CD4-positive, alpha-beta T cell treated with Interleukin-4 for 4 hours (primary cell): ENCODE measurements around the gene CD4.
"Not testable (repeated sequence)": the region's sequence is repeated elsewhere in the genome, so short reads cannot be mapped to it uniquely, and the experiment has no call there.

Experiments
- DNase-seq: peaks from one replicate; pipeline ENCODE4 v3.0.0-alpha.2; 2020

CD4 gene

GRCh38 chr12:6849976-6850560 is 60.7 kb downstream of the CD4 start:
- no peak for DNase-seq

- DNase-seq: no peak
Measured at GRCh38 chr12:6850796-6851152, 61.4 kb downstream of the CD4 start.

GRCh38 chr12:6851153-6851920 is 62.0 kb downstream of the CD4 start, which contains the start of gene CDCA3:
TSS of gene CDCA3 (minus strand) at chr12:6851286. CDS start at chr12:6850952, 334 bp downstream.
- DNase-seq: peak; percentile 97

- peak; percentile 99 for DNase-seq
Measured at GRCh38 chr12:6851921-6852650, 62.8 kb downstream of the CD4 start, which contains the start of gene USP5. TSS of gene USP5 (plus strand) at chr12:6852150. CDS start at chr12:6852180, 30 bp downstream.

- peak; percentile 73 for DNase-seq
Measured at GRCh38 chr12:6852651-6853354, 63.5 kb downstream of the CD4 start.

GRCh38 chr12:6853626-6854025 is 64.3 kb downstream of the CD4 start:
- DNase-seq: no peak

- no peak for DNase-seq
Measured at GRCh38 chr12:6854036-6854435, 64.7 kb downstream of the CD4 start.

GRCh38 chr12:6855322-6855721 is 66.0 kb downstream of the CD4 start:
- no peak for DNase-seq

GRCh38 chr12:6858799-6859198 is 69.5 kb downstream of the CD4 start:
- no peak for DNase-seq

GRCh38 chr12:6860116-6860515 is 70.8 kb downstream of the CD4 start:
- DNase-seq: no peak

- no peak for DNase-seq
Measured at GRCh38 chr12:6860942-6861341, 71.6 kb downstream of the CD4 start.

GRCh38 chr12:6861391-6861790 is 72.1 kb downstream of the CD4 start:
- no peak for DNase-seq

- no peak for DNase-seq
Measured at GRCh38 chr12:6863033-6863432, 73.7 kb downstream of the CD4 start.

- no peak for DNase-seq
Measured at GRCh38 chr12:6863586-6864321, 74.4 kb downstream of the CD4 start.

- not testable (repeated sequence) for DNase-seq
Measured at GRCh38 chr12:6865307-6865706, 76.0 kb downstream of the CD4 start.

GRCh38 chr12:6866163-6866919 is 77.0 kb downstream of the CD4 start:
- DNase-seq: no peak

GRCh38 chr12:6866920-6867412 is 77.6 kb downstream of the CD4 start:
- DNase-seq: no peak

GRCh38 chr12:6867413-6868210 is 78.3 kb downstream of the CD4 start, which contains the start of gene TPI1:
TSS of gene TPI1 (plus strand) at chr12:6867531. CDS start at chr12:6867567, 36 bp downstream.
- peak; percentile 79 for DNase-seq

GRCh38 chr12:6868211-6869048 is 79.1 kb downstream of the CD4 start:
- DNase-seq: no peak
